Breast epithelium (tissue), 4 donors: ENCODE data around the gene CMTR2. TPM values are rescaled to one million over a fixed set of nuclear protein-coding genes. Genes with fewer than 3 reads are reported as not detected.

Experiments used
- DNase-seq, 2 donors: peaks; one replicate each; pipeline ENCODE4 v3.0.0-alpha.2; 2019; ENCODE audit warnings: low spot score in 2 of 2
- H3K27ac ChIP-seq, 2 donors: fragments of 200-600 bp; sonication (generic) in 1 of 2; one replicate each; pipeline ENCODE4 v1.5.1; 2016 to 2019; ENCODE audit warnings: mild to moderate bottlenecking in 1 of 2
- H3K27me3 ChIP-seq, 2 donors: fragments of 200-600 bp; sonication (generic) in 1 of 2; one replicate each; pipeline versions ENCODE4 v1.5.1 to v1.6.0; 2017 to 2019; ENCODE audit warnings: control low read depth in 1 of 2, mild to moderate bottlenecking in 1 of 2
- H3K36me3 ChIP-seq: fragments of 200-600 bp; one replicate; pipeline ENCODE4 v1.5.1; 2019
- H3K4me1 ChIP-seq, 2 donors: fragments of 200-600 bp; sonication (generic); one replicate each; pipeline ENCODE4 v1.5.1; 2016 to 2019; ENCODE audit warnings: control low read depth in 1 of 2
- H3K4me3 ChIP-seq, 3 donors: fragments of 200-600 bp; sonication (generic); 1 replicate in 2 of 3; 2 replicates in 1 of 3; pipeline ENCODE4 v1.5.1; 2016 to 2019; ENCODE audit warnings: mild to moderate bottlenecking in 3 of 3, moderate library complexity in 2 of 3
- H3K9me3 ChIP-seq, 2 donors: fragments of 200-600 bp; sonication (generic) in 1 of 2; one replicate each; pipeline ENCODE4 v1.5.1; 2016 to 2019; ENCODE audit warnings: control low read depth in 1 of 2
- CTCF ChIP-seq, 3 donors: fragments of 450-650 bp; IDR thresholded peaks; one replicate each; pipeline ENCODE4 v1.5.1; 2016 to 2017; ENCODE audit warnings: antibody characterized with exemption in 3 of 3, mild to moderate bottlenecking in 3 of 3, moderate library complexity in 3 of 3
- POLR2A ChIP-seq: fragments of 450-650 bp; IDR thresholded peaks from one replicate; pipeline ENCODE4 v1.6.1; 2016; ENCODE audit warnings: antibody characterized with exemption, mild to moderate bottlenecking, moderate library complexity
- POLR2AphosphoS5 ChIP-seq, 3 donors: sonication (generic); formaldehyde crosslinking; IDR thresholded peaks; one replicate each; pipeline ENCODE4 v1.6.1; 2017; ENCODE audit warnings: antibody characterized with exemption in 3 of 3
- intact Hi-C: fragments of 100-400 bp; cut with DNase I; formaldehyde crosslinking; loops from one replicate; pipeline ENCODE4 v1.15.1; 2023; ENCODE audit warnings: low total_unique reads
- total RNA-seq, 3 donors: library from RNA; depleted of rRNA; stranded (reverse); fragments of >200 nt; gene quantifications; one replicate each; pipeline ENCODE4 v1.1.0, GENCODE V29; 2016

Gene CMTR2
- total RNA-seq, 3 donors from 2014 or later = 18.1 to 39.7 (median 29.5) TPM

GRCh38 chr16:71289732-71290062 is 495 bp upstream of the CMTR2 start:
- Histone ChIP-seq H3K27me3 (no peaks in the 10 kb centered on the region), H3K9me3 (no peaks in the 10 kb centered on the region), H3K27ac (peak overlapping the region; percentile 94 to 96), H3K36me3 (peaks cover 6% of the 10 kb centered on the region), H3K4me3 (peak overlapping the region; percentile 72 to 82 (median 81)), H3K4me1 (peaks cover 0 to 6% of the 10 kb centered on the region in 2 donors)
- intact Hi-C loops = no loop called here
- no peak for DNase-seq
- TF ChIP-seq CTCF (IDR thresholded peaks at IDR 0.05) (no peak), POLR2AphosphoS5 (IDR thresholded peaks at IDR 0.05) (no peak), POLR2A (no peak)

GRCh38 chr16:71288570-71288889 is 672 bp downstream of the CMTR2 start:
- Histone ChIP-seq H3K27ac (peak overlapping the region; percentile 94 to 96), H3K36me3 (peaks cover 11% of the 10 kb centered on the region), H3K4me1 (peaks cover 0 to 6% of the 10 kb centered on the region in 2 donors), H3K9me3 (no peaks in the 10 kb centered on the region), H3K27me3 (no peaks in the 10 kb centered on the region), H3K4me3 (peak overlapping the region; percentile 72 to 82 (median 81))
- DNase-seq = no peak
- intact Hi-C loops = no loop called here
- TF ChIP-seq POLR2AphosphoS5 (IDR thresholded peaks at IDR 0.05) (no peak), POLR2A (no peak)

- Histone ChIP-seq H3K27me3 (no peaks in the 10 kb centered on the region), H3K9me3 (no peaks in the 10 kb centered on the region), H3K4me1 (peaks cover 0 to 6% of the 10 kb centered on the region in 2 donors), H3K36me3 (peaks cover 11% of the 10 kb centered on the region), H3K27ac (peak overlapping the region in 1 of 2 donors; percentile 94), H3K4me3 (peak overlapping the region in 2 of 3 donors; percentile 81 to 82)
- intact Hi-C loops = no loop called here
- DNase-seq = no peak
- no peak for TF ChIP-seq POLR2AphosphoS5 (IDR thresholded peaks at IDR 0.05)
- TF ChIP-seq CTCF (IDR thresholded peaks at IDR 0.05) = no peak
- TF ChIP-seq POLR2A = no peak
Measured at GRCh38 chr16:71287911-71288310, 1.3 kb downstream of the CMTR2 start.

- Histone ChIP-seq H3K9me3 (no peaks in the 10 kb centered on the region), H3K4me1 (peaks cover 0 to 6% of the 10 kb centered on the region in 2 donors), H3K4me3 (no peak overlapping the region), H3K36me3 (peaks cover 12% of the 10 kb centered on the region), H3K27me3 (no peaks in the 10 kb centered on the region), H3K27ac (no peak overlapping the region)
- TF ChIP-seq POLR2A (no peak), CTCF (IDR thresholded peaks at IDR 0.05) (no peak), POLR2AphosphoS5 (IDR thresholded peaks at IDR 0.05) (no peak)
- DNase-seq = no peak
- intact Hi-C loops = no loop called here
Measured at GRCh38 chr16:71287454-71287853, 1.7 kb downstream of the CMTR2 start.

GRCh38 chr16:71283612-71284011 is 5.6 kb downstream of the CMTR2 start:
- Histone ChIP-seq H3K27me3 (no peaks in the 10 kb centered on the region), H3K4me3 (no peak overlapping the region), H3K4me1 (peaks cover 0 to 6% of the 10 kb centered on the region in 2 donors), H3K36me3 (peaks cover 16% of the 10 kb centered on the region), H3K27ac (no peak overlapping the region), H3K9me3 (no peaks in the 10 kb centered on the region)
- intact Hi-C loops = no loop called here
- TF ChIP-seq POLR2AphosphoS5 (IDR thresholded peaks at IDR 0.05) (no peak), CTCF (IDR thresholded peaks at IDR 0.05) (no peak), POLR2A (no peak)
- DNase-seq = no peak

GRCh38 chr16:71282943-71283342 is 6.3 kb downstream of the CMTR2 start:
- intact Hi-C loops = no loop called here
- no peaks in the 10 kb centered on the region for H3K9me3 ChIP-seq
- no peak overlapping the region for H3K27ac ChIP-seq
- H3K27me3 ChIP-seq = no peaks in the 10 kb centered on the region
- H3K4me3 ChIP-seq = no peak overlapping the region
- H3K4me1 ChIP-seq = no peaks in the 10 kb centered on the region
- TF ChIP-seq POLR2A (no peak), CTCF (IDR thresholded peaks at IDR 0.05) (no peak), POLR2AphosphoS5 (IDR thresholded peaks at IDR 0.05) (no peak)
- no peak for DNase-seq
- H3K36me3 ChIP-seq = peaks cover 16% of the 10 kb centered on the region
